VCaP (cell line): ENCODE measurements around the gene ZBTB33.

Experiments
- H3K27ac ChIP-seq: fragments of 450-650 bp; 2 replicates; pipeline ENCODE4 v1.5.1; 2017
- TF ChIP-seq, protein P1 (sequence below): fragments of 450-650 bp; conservative IDR thresholded peaks from 2 replicates; pipeline ENCODE4 v1.5.1; 2017; ENCODE audit warnings: mild to moderate bottlenecking, moderate library complexity

ZBTB33 gene

DNA sequence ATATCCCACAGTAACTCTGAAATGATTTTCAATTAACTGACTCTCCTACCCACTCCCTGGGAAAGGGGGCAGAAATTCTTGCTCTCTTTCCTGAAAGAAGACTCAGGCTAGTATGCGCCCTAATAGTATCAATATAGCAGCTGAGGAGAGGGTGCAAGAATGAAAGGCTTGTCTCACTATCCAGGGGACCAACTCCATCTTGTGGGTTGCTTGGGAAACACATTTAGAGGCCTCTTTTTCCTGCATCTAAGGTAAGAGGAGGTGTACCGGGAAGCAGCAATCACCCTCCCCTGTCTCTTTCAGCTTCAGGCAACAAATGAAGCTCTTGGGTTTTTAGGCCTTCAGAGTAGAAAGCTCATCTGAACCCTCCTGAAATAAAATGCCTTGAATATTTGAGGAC lies 49.3 kb downstream of the ZBTB33 start:
- TF ChIP-seq, protein P1, sequence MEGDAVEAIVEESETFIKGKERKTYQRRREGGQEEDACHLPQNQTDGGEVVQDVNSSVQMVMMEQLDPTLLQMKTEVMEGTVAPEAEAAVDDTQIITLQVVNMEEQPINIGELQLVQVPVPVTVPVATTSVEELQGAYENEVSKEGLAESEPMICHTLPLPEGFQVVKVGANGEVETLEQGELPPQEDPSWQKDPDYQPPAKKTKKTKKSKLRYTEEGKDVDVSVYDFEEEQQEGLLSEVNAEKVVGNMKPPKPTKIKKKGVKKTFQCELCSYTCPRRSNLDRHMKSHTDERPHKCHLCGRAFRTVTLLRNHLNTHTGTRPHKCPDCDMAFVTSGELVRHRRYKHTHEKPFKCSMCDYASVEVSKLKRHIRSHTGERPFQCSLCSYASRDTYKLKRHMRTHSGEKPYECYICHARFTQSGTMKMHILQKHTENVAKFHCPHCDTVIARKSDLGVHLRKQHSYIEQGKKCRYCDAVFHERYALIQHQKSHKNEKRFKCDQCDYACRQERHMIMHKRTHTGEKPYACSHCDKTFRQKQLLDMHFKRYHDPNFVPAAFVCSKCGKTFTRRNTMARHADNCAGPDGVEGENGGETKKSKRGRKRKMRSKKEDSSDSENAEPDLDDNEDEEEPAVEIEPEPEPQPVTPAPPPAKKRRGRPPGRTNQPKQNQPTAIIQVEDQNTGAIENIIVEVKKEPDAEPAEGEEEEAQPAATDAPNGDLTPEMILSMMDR = no peak
- H3K27ac ChIP-seq = no peak overlapping the region

- H3K27ac ChIP-seq = no peak overlapping the region
- TF ChIP-seq, protein P1 = no peak
Observed at GRCh38 chrX:120301497-120301896, 50.9 kb downstream of the ZBTB33 start.

DNA sequence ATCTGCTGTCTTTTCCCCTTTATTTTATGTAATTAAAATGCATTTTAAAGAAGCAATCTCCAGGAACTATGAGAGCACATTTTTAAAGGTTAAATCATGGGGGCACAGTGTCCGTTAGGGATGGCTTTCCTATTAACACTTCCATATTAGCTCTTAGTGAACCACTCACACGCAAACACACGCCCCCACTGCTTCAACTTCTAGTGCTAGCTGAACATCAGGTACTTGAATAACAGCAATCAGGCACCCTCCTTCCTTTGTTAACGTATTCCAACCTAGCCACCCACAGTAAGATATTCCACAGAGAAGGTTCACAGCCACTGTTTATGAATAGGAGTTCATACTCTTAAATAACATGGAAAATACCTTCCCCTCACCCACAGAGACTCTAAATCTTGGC lies 51.3 kb downstream of the ZBTB33 start:
- TF ChIP-seq, protein P1 = no peak
- no peak overlapping the region for H3K27ac ChIP-seq

DNA sequence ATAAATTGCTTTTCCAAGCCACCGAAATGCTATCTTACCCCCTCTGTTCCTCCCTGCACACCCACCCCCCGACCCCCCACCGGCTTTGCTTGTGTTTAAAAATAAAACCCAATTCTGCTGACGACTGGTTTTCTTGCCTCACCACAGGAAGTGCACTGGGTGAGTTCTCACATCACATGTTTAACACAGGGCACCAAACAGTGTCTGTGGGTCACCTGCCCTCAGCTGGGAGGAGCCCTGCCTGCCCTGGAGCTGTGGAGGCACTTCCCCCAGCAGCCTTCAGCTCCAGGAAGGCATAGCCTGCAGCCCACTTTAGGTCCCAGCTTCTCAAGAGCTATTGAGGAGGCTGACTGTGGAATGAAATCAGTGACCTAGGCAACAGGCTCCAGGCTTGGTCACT lies 51.8 kb downstream of the ZBTB33 start:
- H3K27ac ChIP-seq = no peak overlapping the region
- TF ChIP-seq, protein P1 = no peak

- H3K27ac ChIP-seq = no peak overlapping the region
- TF ChIP-seq, protein P1 = no peak
Observed at GRCh38 chrX:120304256-120304655, 53.6 kb downstream of the ZBTB33 start.

DNA sequence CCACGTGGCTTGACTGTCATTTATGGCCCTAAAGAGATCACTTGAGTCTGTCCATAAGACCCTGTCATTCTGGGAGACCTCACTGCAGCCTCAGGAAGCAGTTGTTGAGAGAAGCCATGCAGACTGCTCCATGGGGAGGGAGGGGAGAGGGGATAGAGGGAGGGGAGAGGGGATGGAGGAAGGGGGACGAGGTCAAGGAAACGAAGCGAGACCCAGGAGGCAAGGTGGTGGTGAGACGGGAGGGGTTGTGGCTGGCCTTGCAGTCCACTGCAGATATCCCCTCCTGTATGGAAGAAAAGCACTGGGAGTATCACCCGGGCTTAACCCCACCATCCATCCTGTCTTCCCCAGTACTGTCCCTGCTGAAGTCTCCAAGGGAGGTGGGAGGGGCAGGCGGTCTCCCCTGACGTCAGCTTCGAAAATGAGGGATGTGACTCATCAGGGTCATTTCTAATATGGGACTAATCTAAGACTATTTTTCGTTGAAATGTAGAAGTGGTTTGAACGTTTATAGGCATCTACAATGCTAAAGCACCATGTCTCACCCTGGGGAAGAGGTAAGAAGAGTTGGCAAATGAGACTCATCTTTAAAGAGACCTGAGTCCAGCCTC lies 55.0 kb downstream of the ZBTB33 start:
- H3K27ac ChIP-seq = no peak overlapping the region
- TF ChIP-seq, protein P1 = no peak

- no peak overlapping the region for H3K27ac ChIP-seq
- TF ChIP-seq, protein P1 = no peak
Observed at GRCh38 chrX:120306630-120307029, 56.0 kb downstream of the ZBTB33 start.
